ENCODE measurements around the gene SMPD1. TPM values are rescaled to one million over a fixed set of nuclear protein-coding genes. Genes with fewer than 3 reads are reported as not detected.

Gene SMPD1
- total RNA-seq, 1 donor from 2014 or later = 27.8 TPM

DNA sequence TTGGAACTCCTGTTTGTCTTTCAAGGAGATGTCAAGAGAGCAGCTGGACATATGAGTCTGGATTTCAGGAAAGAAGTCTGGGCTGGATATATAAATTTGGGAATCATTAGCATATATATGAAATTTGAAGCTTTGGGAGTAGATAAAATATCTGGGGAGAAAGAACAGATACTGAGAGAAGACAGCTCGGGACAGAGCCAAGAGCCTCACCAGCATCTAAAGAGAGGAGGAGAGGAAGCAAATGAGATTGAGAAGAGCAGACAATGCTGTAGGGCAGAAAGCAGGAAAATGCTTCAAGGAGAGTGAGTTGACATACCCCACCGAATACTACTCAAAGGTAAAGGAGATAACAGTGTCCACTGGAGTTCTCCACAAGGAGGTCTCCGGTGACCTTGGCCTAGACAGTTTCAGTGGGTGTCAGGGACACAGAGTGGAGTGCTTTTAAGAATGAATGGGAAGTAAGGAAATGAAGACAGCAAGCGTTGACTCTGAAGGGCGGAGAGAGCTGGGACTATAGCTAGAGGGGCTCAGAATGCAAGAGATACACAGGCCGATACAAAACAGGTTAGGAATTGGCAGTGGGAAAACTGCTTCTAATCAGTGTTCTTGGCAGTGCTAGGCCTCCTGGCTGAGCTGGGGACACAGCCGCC is 27.8 kb downstream of the SMPD1 start:
- no peaks in the 10 kb centered on the region for H3K9me3 Mint-ChIP-seq (ENCODE audit: low read depth)
- TF ChIP-seq, protein P1, sequence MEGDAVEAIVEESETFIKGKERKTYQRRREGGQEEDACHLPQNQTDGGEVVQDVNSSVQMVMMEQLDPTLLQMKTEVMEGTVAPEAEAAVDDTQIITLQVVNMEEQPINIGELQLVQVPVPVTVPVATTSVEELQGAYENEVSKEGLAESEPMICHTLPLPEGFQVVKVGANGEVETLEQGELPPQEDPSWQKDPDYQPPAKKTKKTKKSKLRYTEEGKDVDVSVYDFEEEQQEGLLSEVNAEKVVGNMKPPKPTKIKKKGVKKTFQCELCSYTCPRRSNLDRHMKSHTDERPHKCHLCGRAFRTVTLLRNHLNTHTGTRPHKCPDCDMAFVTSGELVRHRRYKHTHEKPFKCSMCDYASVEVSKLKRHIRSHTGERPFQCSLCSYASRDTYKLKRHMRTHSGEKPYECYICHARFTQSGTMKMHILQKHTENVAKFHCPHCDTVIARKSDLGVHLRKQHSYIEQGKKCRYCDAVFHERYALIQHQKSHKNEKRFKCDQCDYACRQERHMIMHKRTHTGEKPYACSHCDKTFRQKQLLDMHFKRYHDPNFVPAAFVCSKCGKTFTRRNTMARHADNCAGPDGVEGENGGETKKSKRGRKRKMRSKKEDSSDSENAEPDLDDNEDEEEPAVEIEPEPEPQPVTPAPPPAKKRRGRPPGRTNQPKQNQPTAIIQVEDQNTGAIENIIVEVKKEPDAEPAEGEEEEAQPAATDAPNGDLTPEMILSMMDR (IDR thresholded peaks at IDR 0.05; ENCODE audit: unreplicated experiment) = peak; percentile 18
- no peak overlapping the region for H3K4me3 Mint-ChIP-seq (ENCODE audit: low read depth)
- no peaks in the 10 kb centered on the region for H3K36me3 Mint-ChIP-seq (ENCODE audit: insufficient read depth)
- peaks cover 5% of the 10 kb centered on the region for H3K4me1 Mint-ChIP-seq (ENCODE audit: low read depth)
- H3K27ac Mint-ChIP-seq = no peak overlapping the region
- no peak for DNase-seq (ENCODE audit: low spot score, unreplicated experiment)
- peaks cover 19% of the 10 kb centered on the region for H3K27me3 Mint-ChIP-seq

DNA sequence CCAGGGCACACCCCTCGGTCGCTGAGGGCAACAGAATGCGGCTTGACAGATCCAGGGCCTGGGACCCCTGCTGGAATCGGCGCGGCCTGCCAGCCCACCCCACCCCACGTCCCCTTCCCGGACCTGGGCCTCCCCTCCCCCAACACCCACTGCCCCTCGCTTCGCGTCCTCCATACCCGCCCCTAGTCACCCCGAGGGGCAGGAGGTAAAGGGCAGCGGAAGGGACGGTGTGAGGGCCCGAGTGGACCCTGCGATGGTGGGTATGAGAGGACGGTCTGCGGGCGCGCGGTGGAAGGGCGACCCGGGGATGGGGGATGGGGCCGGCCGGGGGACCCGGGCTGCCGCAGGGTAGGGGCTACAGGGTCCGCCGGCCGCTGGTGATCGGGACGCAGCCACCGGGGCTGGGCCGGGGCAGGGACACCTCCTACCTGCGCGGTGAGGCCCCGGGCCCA is 28.3 kb downstream of the SMPD1 start:
- H3K9me3 Mint-ChIP-seq (ENCODE audit: low read depth) = no peaks in the 10 kb centered on the region
- H3K27ac Mint-ChIP-seq = no peak overlapping the region
- H3K4me1 Mint-ChIP-seq (ENCODE audit: low read depth) = peaks cover 2% of the 10 kb centered on the region
- peaks cover 22% of the 10 kb centered on the region for H3K27me3 Mint-ChIP-seq
- DNase-seq (ENCODE audit: low spot score, unreplicated experiment) = peak; percentile 41
- H3K4me3 Mint-ChIP-seq (ENCODE audit: low read depth) = no peak overlapping the region
- TF ChIP-seq, protein P1 (IDR thresholded peaks at IDR 0.05; ENCODE audit: unreplicated experiment) = no peak
- no peaks in the 10 kb centered on the region for H3K36me3 Mint-ChIP-seq (ENCODE audit: insufficient read depth)

DNA sequence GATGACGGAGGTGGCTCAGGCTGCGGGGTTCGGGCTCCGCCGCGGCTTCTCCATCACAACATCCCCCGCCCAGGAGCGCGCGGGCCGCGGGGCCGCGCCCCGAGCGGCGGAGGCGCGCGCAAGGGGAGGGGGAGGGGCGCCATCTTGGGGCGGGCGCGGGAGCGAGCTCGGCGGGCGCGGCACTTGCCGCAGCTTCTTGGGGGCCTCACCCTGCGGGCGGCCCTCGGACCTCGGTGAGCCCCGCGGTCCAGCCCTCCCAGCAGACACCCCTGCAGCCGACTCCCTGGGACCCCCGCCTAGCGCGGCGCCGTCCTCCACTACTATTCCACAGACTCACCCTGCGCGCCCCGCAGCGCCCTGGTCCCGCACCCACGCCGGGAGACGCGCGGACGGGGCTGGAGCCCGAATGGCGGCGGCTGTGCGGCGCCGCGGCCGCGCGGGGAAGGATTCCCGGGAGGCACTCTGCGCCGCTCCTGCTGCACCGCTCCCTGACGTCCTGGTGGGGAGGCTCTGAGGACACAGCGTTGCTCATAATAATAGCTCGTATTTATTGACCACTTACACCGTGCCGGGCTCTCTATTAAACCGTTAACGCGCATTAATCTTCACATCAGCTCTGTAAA is 28.8 kb downstream of the SMPD1 start, which contains the start of gene APBB1:
Gene APBB1 (minus strand): TSS at position 86 of the 623 bp plus-strand sequence. CDS start 7,747 bp downstream, outside the sequence.
- H3K4me3 Mint-ChIP-seq (ENCODE audit: low read depth) = peak within 1 kb of the TSS; percentile 78
- H3K9me3 Mint-ChIP-seq (ENCODE audit: low read depth) = no peaks in the 10 kb centered on the region
- H3K27me3 Mint-ChIP-seq = peaks cover 26% of the 10 kb centered on the region
- TF ChIP-seq, protein P1 (IDR thresholded peaks at IDR 0.05; ENCODE audit: unreplicated experiment) = peak; percentile 31
- H3K27ac Mint-ChIP-seq = peak within 1 kb of the TSS; percentile 76
- peaks cover 2% of the 10 kb centered on the region for H3K4me1 Mint-ChIP-seq (ENCODE audit: low read depth)
- no peaks in the 10 kb centered on the region for H3K36me3 Mint-ChIP-seq (ENCODE audit: insufficient read depth)
- peak; percentile 55 for DNase-seq (ENCODE audit: low spot score, unreplicated experiment)

DNA sequence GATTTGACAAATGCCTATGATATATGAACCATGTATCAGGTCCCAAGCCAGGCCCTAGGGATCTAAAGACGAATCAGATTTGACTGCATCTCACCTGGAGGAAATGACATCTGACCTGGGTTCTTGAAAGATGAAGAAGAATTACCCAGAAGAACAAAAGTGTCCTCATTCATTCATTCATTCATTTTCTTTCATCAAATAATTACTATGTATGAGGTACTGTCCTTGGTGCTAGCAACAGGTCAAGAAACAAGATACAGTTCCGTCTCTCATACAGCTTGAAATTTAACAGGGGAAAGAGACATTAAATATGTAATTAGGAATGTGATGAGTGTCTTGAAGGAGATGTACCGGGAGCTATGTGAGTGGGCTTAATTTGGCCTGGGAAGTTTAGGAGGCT is 30.4 kb downstream of the SMPD1 start:
- peaks cover 36% of the 10 kb centered on the region for H3K27me3 Mint-ChIP-seq
- TF ChIP-seq, protein P1 (IDR thresholded peaks at IDR 0.05; ENCODE audit: unreplicated experiment) = no peak
- DNase-seq (ENCODE audit: low spot score, unreplicated experiment) = no peak
- H3K36me3 Mint-ChIP-seq (ENCODE audit: insufficient read depth) = no peaks in the 10 kb centered on the region
- H3K9me3 Mint-ChIP-seq (ENCODE audit: low read depth) = no peaks in the 10 kb centered on the region
- H3K4me1 Mint-ChIP-seq (ENCODE audit: low read depth) = peaks cover 2% of the 10 kb centered on the region
- no peak overlapping the region for H3K4me3 Mint-ChIP-seq (ENCODE audit: low read depth)
- no peak overlapping the region for H3K27ac Mint-ChIP-seq

DNA sequence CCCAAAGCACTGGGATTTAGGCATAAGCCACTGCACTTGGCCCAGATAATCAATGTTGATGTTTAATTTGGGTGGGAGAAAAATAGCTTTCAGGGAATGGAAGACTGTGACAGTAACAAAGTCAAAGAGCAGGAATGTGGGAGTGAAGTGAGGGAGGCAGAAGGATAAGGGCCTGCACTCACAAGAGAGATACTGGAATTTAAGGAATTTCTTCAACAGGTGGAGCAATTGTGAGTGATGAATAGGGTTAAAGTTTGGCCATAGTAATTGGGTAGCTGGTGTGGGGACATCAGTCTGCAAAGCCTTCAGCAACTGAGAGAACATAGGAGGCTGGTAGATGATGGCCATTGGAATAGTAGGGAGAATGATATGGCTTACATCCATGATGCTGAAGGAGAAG is 37.2 kb downstream of the SMPD1 start:
- Mint-ChIP-seq H3K27ac (no peak overlapping the region), H3K9me3 (ENCODE audit: low read depth) (no peaks in the 10 kb centered on the region), H3K36me3 (ENCODE audit: insufficient read depth) (no peaks in the 10 kb centered on the region), H3K27me3 (peaks cover 62% of the 10 kb centered on the region), H3K4me1 (ENCODE audit: low read depth) (no peaks in the 10 kb centered on the region), H3K4me3 (ENCODE audit: low read depth) (no peak overlapping the region)
- DNase-seq (ENCODE audit: low spot score, unreplicated experiment) = no peak
- TF ChIP-seq, protein P1 (IDR thresholded peaks at IDR 0.05; ENCODE audit: unreplicated experiment) = no peak

All from progenitor cell of endocrine pancreas (in vitro differentiated cells).